SH-SY5Y (cell line): ENCODE results near the gene DDAH2.

Experiments
- GATA2 ChIP-seq: IDR thresholded peaks from 2 replicates; pipeline ENCODE4 v1.6.1; 2011; ENCODE audit warnings: mild to moderate bottlenecking, low read depth, low read length
- GATA3 ChIP-seq: IDR thresholded peaks from 2 replicates; pipeline ENCODE4 v1.6.1; 2011; ENCODE audit warnings: low read depth, mild to moderate bottlenecking, low read length, moderate library complexity

- TF ChIP-seq GATA2: no peak
- no peak for TF ChIP-seq GATA3
Observed at GRCh38 chr6:31689249-31690110, 39.6 kb downstream of the DDAH2 start.
